ENCODE data around the gene KREMEN2.
"Not testable (repeated sequence)": the region's sequence is repeated elsewhere in the genome, so short reads cannot be mapped to it uniquely, and the experiment has no call there.

KREMEN2 gene

DNA sequence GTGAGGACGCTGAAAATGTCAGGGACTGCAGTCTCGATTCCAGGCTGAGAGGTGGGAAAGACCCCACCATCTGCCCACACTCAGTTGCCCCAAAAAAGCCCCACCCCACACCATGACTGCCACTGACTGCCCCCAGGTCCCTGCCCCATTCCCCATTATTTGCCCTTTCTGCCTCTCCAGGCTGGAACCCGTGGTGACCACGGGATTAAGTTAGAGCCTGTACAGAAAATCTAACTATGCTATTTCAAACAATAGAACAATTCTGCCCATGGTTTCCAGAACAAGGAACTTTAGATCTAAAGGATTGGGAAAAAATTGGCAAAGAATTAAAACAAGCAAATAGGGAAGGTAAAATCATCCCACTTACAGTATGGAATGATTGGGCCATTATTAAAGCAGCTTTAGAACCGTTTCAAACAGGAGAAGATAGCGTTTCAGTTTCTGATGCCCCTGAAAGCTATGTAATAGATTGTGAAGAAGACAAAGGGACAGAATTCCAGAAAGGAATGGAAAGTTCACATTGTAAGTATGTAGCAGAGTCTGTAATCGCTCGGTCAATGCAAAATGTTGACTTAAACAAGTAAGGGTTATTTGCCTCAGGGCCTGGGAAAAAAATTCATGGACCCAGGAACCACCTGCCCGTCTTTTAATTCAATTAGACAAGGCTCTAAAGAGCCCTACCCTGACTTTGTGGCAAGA is 38.0 kb upstream of the KREMEN2 start:
- H3K4me3 ChIP-seq (ENCODE audit: low read length, poor library complexity, severe bottlenecking) = no peak overlapping the region
- no peaks in the 10 kb centered on the region for H3K9me2 ChIP-seq (replicated peaks; ENCODE audit: low read depth, low read length)
- H2AFZ ChIP-seq (ENCODE audit: low read length) = no peak overlapping the region
- no peaks in the 10 kb centered on the region for H3K36me3 ChIP-seq (ENCODE audit: insufficient read depth, low read length)
- TF ChIP-seq, protein P1, sequence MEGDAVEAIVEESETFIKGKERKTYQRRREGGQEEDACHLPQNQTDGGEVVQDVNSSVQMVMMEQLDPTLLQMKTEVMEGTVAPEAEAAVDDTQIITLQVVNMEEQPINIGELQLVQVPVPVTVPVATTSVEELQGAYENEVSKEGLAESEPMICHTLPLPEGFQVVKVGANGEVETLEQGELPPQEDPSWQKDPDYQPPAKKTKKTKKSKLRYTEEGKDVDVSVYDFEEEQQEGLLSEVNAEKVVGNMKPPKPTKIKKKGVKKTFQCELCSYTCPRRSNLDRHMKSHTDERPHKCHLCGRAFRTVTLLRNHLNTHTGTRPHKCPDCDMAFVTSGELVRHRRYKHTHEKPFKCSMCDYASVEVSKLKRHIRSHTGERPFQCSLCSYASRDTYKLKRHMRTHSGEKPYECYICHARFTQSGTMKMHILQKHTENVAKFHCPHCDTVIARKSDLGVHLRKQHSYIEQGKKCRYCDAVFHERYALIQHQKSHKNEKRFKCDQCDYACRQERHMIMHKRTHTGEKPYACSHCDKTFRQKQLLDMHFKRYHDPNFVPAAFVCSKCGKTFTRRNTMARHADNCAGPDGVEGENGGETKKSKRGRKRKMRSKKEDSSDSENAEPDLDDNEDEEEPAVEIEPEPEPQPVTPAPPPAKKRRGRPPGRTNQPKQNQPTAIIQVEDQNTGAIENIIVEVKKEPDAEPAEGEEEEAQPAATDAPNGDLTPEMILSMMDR (conservative IDR thresholded peaks at IDR 0.05; ENCODE audit: low read length) = no peak
- no peak for TF ChIP-seq EZH2phosphoT487 (IDR thresholded peaks at IDR 0.05; ENCODE audit: borderline replicate concordance)
- no peaks in the 10 kb centered on the region for H3K79me2 ChIP-seq (ENCODE audit: insufficient read depth, low read length)
- no peaks in the 10 kb centered on the region for H3K4me1 ChIP-seq (ENCODE audit: insufficient read depth, low read length, poor library complexity, severe bottlenecking)
- no peaks in the 10 kb centered on the region for H4K20me1 ChIP-seq (ENCODE audit: insufficient read depth, low read length, poor library complexity, severe bottlenecking)
- H3K9me3 ChIP-seq (ENCODE audit: insufficient read depth, low read depth, low read length) = no peaks in the 10 kb centered on the region
- H3K4me2 ChIP-seq (ENCODE audit: low read depth, low read length, poor library complexity, severe bottlenecking) = no peak overlapping the region
- H3K9ac ChIP-seq (ENCODE audit: low read depth, low read length, poor library complexity, severe bottlenecking) = no peak overlapping the region
- H3F3A ChIP-seq (ENCODE audit: low read depth) = no peaks in the 10 kb centered on the region
- no peaks in the 10 kb centered on the region for H3K27me3 ChIP-seq (ENCODE audit: insufficient read depth, low read length, poor library complexity, severe bottlenecking)

DNA sequence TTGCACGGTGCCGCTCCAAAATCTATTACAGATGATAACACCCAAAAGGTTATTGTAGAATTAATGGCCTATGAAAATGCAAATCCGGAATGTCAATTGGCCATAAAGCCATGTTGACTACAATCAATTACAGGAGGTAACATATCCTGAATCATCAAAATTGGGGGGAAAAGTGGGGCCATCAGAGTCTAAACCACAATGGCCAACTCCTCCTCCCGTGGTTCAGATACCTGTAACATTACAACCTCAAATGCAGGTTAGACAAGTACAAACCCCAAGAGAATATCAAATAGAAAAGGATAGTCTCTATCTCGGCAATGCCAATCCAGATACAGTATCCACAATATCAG is 37.5 kb upstream of the KREMEN2 start:
- Histone ChIP-seq H4K20me1 (ENCODE audit: insufficient read depth, low read length, poor library complexity, severe bottlenecking) (no peaks in the 10 kb centered on the region), H3F3A (ENCODE audit: low read depth) (no peaks in the 10 kb centered on the region), H3K9ac (ENCODE audit: low read depth, low read length, poor library complexity, severe bottlenecking) (no peak overlapping the region), H3K9me3 (ENCODE audit: insufficient read depth, low read depth, low read length) (no peaks in the 10 kb centered on the region), H3K4me2 (ENCODE audit: low read depth, low read length, poor library complexity, severe bottlenecking) (no peak overlapping the region), H3K9me2 (replicated peaks; ENCODE audit: low read depth, low read length) (no peaks in the 10 kb centered on the region), H3K36me3 (ENCODE audit: insufficient read depth, low read length) (no peaks in the 10 kb centered on the region), H2AFZ (ENCODE audit: low read length) (no peak overlapping the region), H3K4me3 (ENCODE audit: low read length, poor library complexity, severe bottlenecking) (no peak overlapping the region), H3K27me3 (ENCODE audit: insufficient read depth, low read length, poor library complexity, severe bottlenecking) (no peaks in the 10 kb centered on the region), H3K79me2 (ENCODE audit: insufficient read depth, low read length) (no peaks in the 10 kb centered on the region), H3K4me1 (ENCODE audit: insufficient read depth, low read length, poor library complexity, severe bottlenecking) (no peaks in the 10 kb centered on the region)
- TF ChIP-seq EZH2phosphoT487 (IDR thresholded peaks at IDR 0.05; ENCODE audit: borderline replicate concordance) = no peak
- TF ChIP-seq, protein P1 (conservative IDR thresholded peaks at IDR 0.05; ENCODE audit: low read length) = no peak

DNA sequence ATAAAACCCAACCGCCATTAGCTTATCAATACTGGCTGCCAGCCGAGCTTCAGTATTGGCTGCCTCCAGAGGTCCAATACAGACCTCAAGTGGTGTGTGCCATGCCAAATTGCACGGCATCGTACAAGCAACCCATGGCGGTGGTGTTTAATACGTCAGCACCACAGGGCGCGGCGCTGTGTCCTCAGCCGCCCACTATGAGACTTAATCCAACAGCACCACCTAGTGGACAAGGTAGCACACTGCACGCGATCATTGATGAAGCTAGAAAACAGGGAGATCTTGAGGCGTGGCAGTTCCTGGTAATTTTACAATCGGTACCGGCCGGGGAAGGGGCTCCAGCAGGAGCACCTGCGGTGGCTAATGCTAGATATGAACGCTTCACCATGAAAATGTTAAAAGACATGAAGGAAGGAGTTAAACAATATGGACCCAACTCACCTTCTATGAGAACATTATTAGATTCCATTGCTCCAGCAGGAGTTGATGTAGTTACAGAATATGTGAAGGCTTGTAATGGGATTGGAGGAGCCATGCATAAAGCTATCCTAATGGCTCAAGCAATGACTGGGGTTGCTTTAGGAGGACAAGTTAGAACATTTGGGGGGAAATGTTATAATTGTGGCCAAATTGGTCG is 36.9 kb upstream of the KREMEN2 start:
- Histone ChIP-seq H3F3A (ENCODE audit: low read depth) (no peaks in the 10 kb centered on the region), H3K9me3 (ENCODE audit: insufficient read depth, low read depth, low read length) (no peaks in the 10 kb centered on the region), H3K27me3 (ENCODE audit: insufficient read depth, low read length, poor library complexity, severe bottlenecking) (no peaks in the 10 kb centered on the region), H3K9ac (ENCODE audit: low read depth, low read length, poor library complexity, severe bottlenecking) (no peak overlapping the region), H3K4me2 (ENCODE audit: low read depth, low read length, poor library complexity, severe bottlenecking) (no peak overlapping the region), H2AFZ (ENCODE audit: low read length) (no peak overlapping the region), H3K4me1 (ENCODE audit: insufficient read depth, low read length, poor library complexity, severe bottlenecking) (no peaks in the 10 kb centered on the region), H3K9me2 (replicated peaks; ENCODE audit: low read depth, low read length) (no peaks in the 10 kb centered on the region), H3K79me2 (ENCODE audit: insufficient read depth, low read length) (no peaks in the 10 kb centered on the region), H3K36me3 (ENCODE audit: insufficient read depth, low read length) (no peaks in the 10 kb centered on the region), H3K4me3 (ENCODE audit: low read length, poor library complexity, severe bottlenecking) (no peak overlapping the region), H4K20me1 (ENCODE audit: insufficient read depth, low read length, poor library complexity, severe bottlenecking) (no peaks in the 10 kb centered on the region)
- TF ChIP-seq, protein P1 (conservative IDR thresholded peaks at IDR 0.05; ENCODE audit: low read length) = peak; percentile 70
- TF ChIP-seq EZH2phosphoT487 (IDR thresholded peaks at IDR 0.05; ENCODE audit: borderline replicate concordance) = no peak

DNA sequence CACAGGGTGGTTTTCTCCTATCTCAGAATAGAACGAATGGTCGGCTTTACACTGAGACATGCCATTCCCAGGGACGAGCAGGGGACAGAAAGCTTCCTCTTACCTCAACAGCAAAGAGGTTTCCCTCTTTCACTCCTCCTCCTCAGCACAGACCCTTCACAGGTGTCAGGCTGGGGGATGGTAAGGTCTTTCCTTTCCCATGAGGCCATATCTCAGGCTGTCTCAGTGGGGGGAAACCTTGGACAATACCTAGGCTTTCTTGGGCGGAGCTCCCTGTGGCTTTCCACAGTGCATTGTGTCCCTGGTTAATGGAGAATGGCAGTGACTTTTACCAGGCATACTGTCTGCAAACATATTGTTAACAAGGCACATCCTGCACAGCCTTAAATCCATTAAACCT is 35.9 kb upstream of the KREMEN2 start:
- not testable (repeated sequence) for H3K4me3 ChIP-seq (ENCODE audit: low read length, poor library complexity, severe bottlenecking); H3K4me2 ChIP-seq (ENCODE audit: low read depth, low read length, poor library complexity, severe bottlenecking); H3K36me3 ChIP-seq (ENCODE audit: insufficient read depth, low read length); H3K9ac ChIP-seq (ENCODE audit: low read depth, low read length, poor library complexity, severe bottlenecking); H3F3A ChIP-seq (ENCODE audit: low read depth); H3K9me2 ChIP-seq (replicated peaks; ENCODE audit: low read depth, low read length); H4K20me1 ChIP-seq (ENCODE audit: insufficient read depth, low read length, poor library complexity, severe bottlenecking); H3K27me3 ChIP-seq (ENCODE audit: insufficient read depth, low read length, poor library complexity, severe bottlenecking); H3K79me2 ChIP-seq (ENCODE audit: insufficient read depth, low read length); H3K9me3 ChIP-seq (ENCODE audit: insufficient read depth, low read depth, low read length); H2AFZ ChIP-seq (ENCODE audit: low read length); H3K4me1 ChIP-seq (ENCODE audit: insufficient read depth, low read length, poor library complexity, severe bottlenecking)
